BE2C (cell line): ENCODE results near the gene TMEM129.

Experiments
- DNase-seq: peaks from one replicate; pipeline ENCODE4 v3.0.0-alpha.2; 2020
- H3K27me3 ChIP-seq: fragments of 250-450 bp; sonication (Bioruptor Pico); 2 replicates; pipeline ENCODE4 v1.5.1; 2020; ENCODE audit warnings: mild to moderate bottlenecking
- H3K36me3 ChIP-seq: fragments of 250-450 bp; sonication (Bioruptor Pico); 2 replicates; pipeline ENCODE4 v1.5.1; 2020; ENCODE audit warnings: mild to moderate bottlenecking
- H3K4me1 ChIP-seq: fragments of 250-450 bp; sonication (Bioruptor Pico); 2 replicates; pipeline ENCODE4 v1.5.1; 2020
- H3K4me3 ChIP-seq: 2 replicates; pipeline ENCODE4 v1.5.1; 2011; ENCODE audit warnings: low read depth, low read length
- H3K9me3 ChIP-seq: fragments of 250-450 bp; sonication (Bioruptor Pico); 2 replicates; pipeline ENCODE4 v1.5.1; 2020
- TF ChIP-seq, protein P1 (sequence below): IDR thresholded peaks from 2 replicates; pipeline ENCODE4 v1.5.1; 2012; ENCODE audit warnings: mild to moderate bottlenecking, low read depth, low read length

The TMEM129 gene

DNA sequence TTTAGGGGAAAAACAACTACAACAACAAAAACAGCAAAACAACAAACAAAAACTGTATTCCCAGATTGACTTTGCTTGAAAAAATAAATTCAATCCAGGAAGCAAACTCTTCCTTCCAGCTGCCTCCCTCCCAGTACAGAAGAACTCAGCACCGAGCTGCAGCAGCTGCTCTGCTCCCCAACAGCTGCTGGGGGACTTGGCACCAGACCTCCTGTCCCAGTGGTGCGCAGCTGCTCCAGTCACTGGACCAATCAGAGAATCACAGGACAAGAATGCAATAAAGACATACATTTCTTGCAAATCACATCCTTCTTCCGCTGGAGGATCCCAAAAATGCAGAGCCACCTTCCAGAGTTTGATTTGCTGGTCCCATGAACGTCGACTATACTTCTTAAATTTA lies 25.2 kb downstream of the TMEM129 start:
- no peak overlapping the region for H3K4me3 ChIP-seq
- no peaks in the 10 kb centered on the region for H3K9me3 ChIP-seq
- H3K27me3 ChIP-seq, result no peaks in the 10 kb centered on the region
- TF ChIP-seq, protein P1, sequence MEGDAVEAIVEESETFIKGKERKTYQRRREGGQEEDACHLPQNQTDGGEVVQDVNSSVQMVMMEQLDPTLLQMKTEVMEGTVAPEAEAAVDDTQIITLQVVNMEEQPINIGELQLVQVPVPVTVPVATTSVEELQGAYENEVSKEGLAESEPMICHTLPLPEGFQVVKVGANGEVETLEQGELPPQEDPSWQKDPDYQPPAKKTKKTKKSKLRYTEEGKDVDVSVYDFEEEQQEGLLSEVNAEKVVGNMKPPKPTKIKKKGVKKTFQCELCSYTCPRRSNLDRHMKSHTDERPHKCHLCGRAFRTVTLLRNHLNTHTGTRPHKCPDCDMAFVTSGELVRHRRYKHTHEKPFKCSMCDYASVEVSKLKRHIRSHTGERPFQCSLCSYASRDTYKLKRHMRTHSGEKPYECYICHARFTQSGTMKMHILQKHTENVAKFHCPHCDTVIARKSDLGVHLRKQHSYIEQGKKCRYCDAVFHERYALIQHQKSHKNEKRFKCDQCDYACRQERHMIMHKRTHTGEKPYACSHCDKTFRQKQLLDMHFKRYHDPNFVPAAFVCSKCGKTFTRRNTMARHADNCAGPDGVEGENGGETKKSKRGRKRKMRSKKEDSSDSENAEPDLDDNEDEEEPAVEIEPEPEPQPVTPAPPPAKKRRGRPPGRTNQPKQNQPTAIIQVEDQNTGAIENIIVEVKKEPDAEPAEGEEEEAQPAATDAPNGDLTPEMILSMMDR, result no peak
- DNase-seq, result no peak
- H3K4me1 ChIP-seq, result no peaks in the 10 kb centered on the region
- peaks cover 78% of the 10 kb centered on the region for H3K36me3 ChIP-seq

GRCh38 chr4:1693131-1693896 lies 27.8 kb downstream of the TMEM129 start:
- Histone ChIP-seq H3K4me1 (no peaks in the 10 kb centered on the region), H3K27me3 (no peaks in the 10 kb centered on the region), H3K36me3 (peaks cover 69% of the 10 kb centered on the region), H3K9me3 (no peaks in the 10 kb centered on the region), H3K4me3 (no peak overlapping the region)
- peak; percentile 67 for DNase-seq
- TF ChIP-seq, protein P1, result peak; percentile 98

- Histone ChIP-seq H3K36me3 (peaks cover 58% of the 10 kb centered on the region), H3K27me3 (no peaks in the 10 kb centered on the region), H3K9me3 (no peaks in the 10 kb centered on the region), H3K4me1 (no peaks in the 10 kb centered on the region), H3K4me3 (no peak overlapping the region)
- DNase-seq, result no peak
- TF ChIP-seq, protein P1, result no peak
Measured at GRCh38 chr4:1691737-1692373, 29.3 kb downstream of the TMEM129 start.

DNA sequence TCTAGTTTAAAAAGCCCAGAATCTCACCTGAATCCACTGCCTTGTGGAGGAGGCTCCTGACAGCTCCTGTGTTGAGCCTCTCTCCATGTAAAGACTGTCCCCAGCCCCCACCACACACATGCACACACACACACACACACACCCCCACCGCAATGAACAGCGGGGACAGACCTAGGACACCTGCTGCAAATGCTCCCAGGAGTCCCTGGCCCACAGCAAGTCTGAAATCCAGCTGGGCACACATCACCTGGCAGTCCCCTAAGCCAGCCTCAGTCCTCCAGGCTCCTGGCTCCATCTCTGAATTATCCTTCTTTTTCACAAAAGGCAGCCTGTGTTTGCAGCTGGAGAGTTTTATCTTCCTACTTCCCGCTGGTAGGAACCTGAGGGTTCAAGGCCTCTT lies 30.4 kb downstream of the TMEM129 start:
- no peak for DNase-seq
- Histone ChIP-seq H3K9me3 (no peaks in the 10 kb centered on the region), H3K4me1 (no peaks in the 10 kb centered on the region), H3K4me3 (no peak overlapping the region), H3K36me3 (peaks cover 49% of the 10 kb centered on the region), H3K27me3 (no peaks in the 10 kb centered on the region)
- TF ChIP-seq, protein P1, result no peak

GRCh38 chr4:1686440-1687036 lies 34.6 kb downstream of the TMEM129 start:
- Histone ChIP-seq H3K36me3 (peaks cover 13% of the 10 kb centered on the region), H3K4me3 (no peak overlapping the region), H3K27me3 (no peaks in the 10 kb centered on the region), H3K4me1 (no peaks in the 10 kb centered on the region), H3K9me3 (no peaks in the 10 kb centered on the region)
- DNase-seq, result peak; percentile 24
- TF ChIP-seq, protein P1, result no peak
